ENCODE data around the gene GNB2.

The GNB2 gene

GRCh38 chr7:100684534-100685042, 11.0 kb downstream of the GNB2 start:
- H3K36me3 ChIP-seq (replicated peaks; ENCODE audit: insufficient read depth, low read length): 0 out of 2 replicates have a peak, but pooled peaks cover 3% of the 10 kb centered on the region
- no peak for DNase-seq
- H3K27ac ChIP-seq (ENCODE audit: low read length): no peak overlapping the region

GRCh38 chr7:100685049-100685605, 11.6 kb downstream of the GNB2 start:
- H3K4me3 ChIP-seq (ENCODE audit: low read length): no peak overlapping the region
- H3K9me2 ChIP-seq (replicated peaks; ENCODE audit: insufficient read depth, low read length): no peaks in the 10 kb centered on the region
- no peak overlapping the region for H3K9ac ChIP-seq (ENCODE audit: low read length)
- H3K79me2 ChIP-seq (ENCODE audit: low read length): peaks cover 21% of the 10 kb centered on the region
- no peak for DNase-seq
- TF ChIP-seq CTCF (IDR thresholded peaks at IDR 0.05; ENCODE audit: low read length): no peak
- TF ChIP-seq EZH2 (optimal IDR thresholded peaks at IDR 0.05; ENCODE audit: low read depth, low read length): no peak
- no peak for TF ChIP-seq EZH2phosphoT487 (IDR thresholded peaks at IDR 0.05; ENCODE audit: low read length)
- no peaks in the 10 kb centered on the region for H4K20me1 ChIP-seq (ENCODE audit: insufficient read depth, low read length)
- H2AFZ ChIP-seq (ENCODE audit: low read length): no peak overlapping the region
- no peaks in the 10 kb centered on the region for H3K4me1 ChIP-seq (ENCODE audit: low read length)
- peaks cover 8% of the 10 kb centered on the region; the same call in 1 of the 2 replicates for H3F3A ChIP-seq (ENCODE audit: insufficient read depth, low read length)
- H3K9me3 ChIP-seq (replicated peaks; ENCODE audit: insufficient read depth, low read length): no peaks in the 10 kb centered on the region
- H3K27me3 ChIP-seq (replicated peaks; ENCODE audit: insufficient read depth, low read length): no peaks in the 10 kb centered on the region
- H3K36me3 ChIP-seq (replicated peaks; ENCODE audit: insufficient read depth, low read length): 0 out of 2 replicates have a peak, but pooled peaks cover 3% of the 10 kb centered on the region
- no peak overlapping the region for H3K4me2 ChIP-seq (ENCODE audit: low read depth, low read length)
- no peak overlapping the region for H3K27ac ChIP-seq (ENCODE audit: low read length)

More at GRCh38 chr7:100684534-100685042, 11.0 kb downstream of the GNB2 start:
- TF ChIP-seq EZH2 (optimal IDR thresholded peaks at IDR 0.05; ENCODE audit: low read depth, low read length) (no peak), EZH2phosphoT487 (IDR thresholded peaks at IDR 0.05; ENCODE audit: low read length) (no peak)
- Histone ChIP-seq H3F3A (ENCODE audit: insufficient read depth, low read length) (peaks cover 8% of the 10 kb centered on the region; the same call in 1 of the 2 replicates), H3K9me2 (replicated peaks; ENCODE audit: insufficient read depth, low read length) (no peaks in the 10 kb centered on the region), H3K4me1 (ENCODE audit: low read length) (no peaks in the 10 kb centered on the region), H3K27me3 (replicated peaks; ENCODE audit: insufficient read depth, low read length) (no peaks in the 10 kb centered on the region), H3K9ac (ENCODE audit: low read length) (no peak overlapping the region), H2AFZ (ENCODE audit: low read length) (no peak overlapping the region), H3K4me3 (ENCODE audit: low read length) (no peak overlapping the region), H3K4me2 (ENCODE audit: low read depth, low read length) (no peak overlapping the region), H3K9me3 (replicated peaks; ENCODE audit: insufficient read depth, low read length) (no peaks in the 10 kb centered on the region), H3K79me2 (ENCODE audit: low read length) (peaks cover 15% of the 10 kb centered on the region), H4K20me1 (ENCODE audit: insufficient read depth, low read length) (no peaks in the 10 kb centered on the region)

- Histone ChIP-seq H3K27ac (ENCODE audit: low read length) (no peak overlapping the region), H3K36me3 (replicated peaks; ENCODE audit: insufficient read depth, low read length) (0 out of 2 replicates have a peak, but pooled peaks cover 3% of the 10 kb centered on the region), H3K79me2 (ENCODE audit: low read length) (peaks cover 24% of the 10 kb centered on the region), H2AFZ (ENCODE audit: low read length) (no peak overlapping the region), H3K4me2 (ENCODE audit: low read depth, low read length) (no peak overlapping the region), H4K20me1 (ENCODE audit: insufficient read depth, low read length) (no peaks in the 10 kb centered on the region), H3K9me3 (replicated peaks; ENCODE audit: insufficient read depth, low read length) (no peaks in the 10 kb centered on the region), H3K27me3 (replicated peaks; ENCODE audit: insufficient read depth, low read length) (no peaks in the 10 kb centered on the region), H3K9ac (ENCODE audit: low read length) (no peak overlapping the region), H3K4me1 (ENCODE audit: low read length) (no peaks in the 10 kb centered on the region), H3F3A (ENCODE audit: insufficient read depth, low read length) (0 out of 2 replicates have a peak, but pooled peaks cover 3% of the 10 kb centered on the region), H3K4me3 (ENCODE audit: low read length) (no peak overlapping the region), H3K9me2 (replicated peaks; ENCODE audit: insufficient read depth, low read length) (no peaks in the 10 kb centered on the region)
- TF ChIP-seq EZH2 (optimal IDR thresholded peaks at IDR 0.05; ENCODE audit: low read depth, low read length) (no peak), EZH2phosphoT487 (IDR thresholded peaks at IDR 0.05; ENCODE audit: low read length) (no peak), CTCF (IDR thresholded peaks at IDR 0.05; ENCODE audit: low read length) (no peak)
- no peak for DNase-seq
Observed at GRCh38 chr7:100685631-100686145, 12.1 kb downstream of the GNB2 start.
